HG03064 (cell line): ENCODE data around the gene MEGF11.

Experiments
- ATAC-seq: cut with Tn5 transposase; IDR thresholded peaks from one replicate; pipeline ENCODE4 v1.9.1; 2021; ENCODE audit warnings: low read depth; ENCODE audit not compliant: unreplicated experiment

MEGF11 gene

GRCh38 chr15:66241087-66241907 lies 12.3 kb downstream of the MEGF11 start:
- ATAC-seq: no peak

GRCh38 chr15:66240240-66240794 lies 13.2 kb downstream of the MEGF11 start:
- ATAC-seq: no peak

GRCh38 chr15:66239514-66239913 lies 14.0 kb downstream of the MEGF11 start:
- ATAC-seq: no peak

GRCh38 chr15:66238318-66238717 lies 15.2 kb downstream of the MEGF11 start:
- no peak for ATAC-seq

GRCh38 chr15:66237513-66238235 lies 15.9 kb downstream of the MEGF11 start:
- ATAC-seq: no peak

- no peak for ATAC-seq
Measured at GRCh38 chr15:66236806-66237375, 16.7 kb downstream of the MEGF11 start.

- ATAC-seq: no peak
Measured at GRCh38 chr15:66235866-66236265, 17.7 kb downstream of the MEGF11 start.

GRCh38 chr15:66234798-66235197 lies 18.8 kb downstream of the MEGF11 start:
- ATAC-seq: no peak

- no peak for ATAC-seq
Measured at GRCh38 chr15:66233487-66234415, 19.8 kb downstream of the MEGF11 start.

GRCh38 chr15:66232267-66232625 lies 21.3 kb downstream of the MEGF11 start:
- ATAC-seq: no peak

- ATAC-seq: no peak
Measured at GRCh38 chr15:66231394-66232266, 21.9 kb downstream of the MEGF11 start.

GRCh38 chr15:66229790-66230465 lies 23.6 kb downstream of the MEGF11 start:
- ATAC-seq: no peak

- no peak for ATAC-seq
Measured at GRCh38 chr15:66228807-66229735, 24.5 kb downstream of the MEGF11 start.

GRCh38 chr15:66226736-66227135 lies 26.8 kb downstream of the MEGF11 start:
- ATAC-seq: no peak

- no peak for ATAC-seq
Measured at GRCh38 chr15:66225656-66226274, 27.8 kb downstream of the MEGF11 start.

- ATAC-seq: no peak
Measured at GRCh38 chr15:66224946-66225345, 28.6 kb downstream of the MEGF11 start.
